HG03095 (cell line): Measurements from ENCODE around the gene HYI.

Experiments used
- ATAC-seq: cut with Tn5 transposase; IDR thresholded peaks from one replicate; pipeline ENCODE4 v1.9.1; 2021; ENCODE audit warnings: moderate library complexity; ENCODE audit not compliant: unreplicated experiment

The HYI gene

GRCh38 chr1:43404353-43404752 lies 49.4 kb downstream of the HYI start:
- ATAC-seq = no peak

GRCh38 chr1:43402089-43402865 lies 51.5 kb downstream of the HYI start:
- ATAC-seq = no peak
